Activated CD4-positive, alpha-beta T cell treated with anti-CD3 and anti-CD28 coated beads for 48 hours (primary cell): ENCODE results near the gene BBS9.
"Not testable (repeated sequence)": the region's sequence is repeated elsewhere in the genome, so short reads cannot be mapped to it uniquely, and the experiment has no call there.

Experiments used
- DNase-seq: peaks from one replicate; pipeline ENCODE4 v3.0.0-alpha.2; 2020

Gene BBS9

DNA sequence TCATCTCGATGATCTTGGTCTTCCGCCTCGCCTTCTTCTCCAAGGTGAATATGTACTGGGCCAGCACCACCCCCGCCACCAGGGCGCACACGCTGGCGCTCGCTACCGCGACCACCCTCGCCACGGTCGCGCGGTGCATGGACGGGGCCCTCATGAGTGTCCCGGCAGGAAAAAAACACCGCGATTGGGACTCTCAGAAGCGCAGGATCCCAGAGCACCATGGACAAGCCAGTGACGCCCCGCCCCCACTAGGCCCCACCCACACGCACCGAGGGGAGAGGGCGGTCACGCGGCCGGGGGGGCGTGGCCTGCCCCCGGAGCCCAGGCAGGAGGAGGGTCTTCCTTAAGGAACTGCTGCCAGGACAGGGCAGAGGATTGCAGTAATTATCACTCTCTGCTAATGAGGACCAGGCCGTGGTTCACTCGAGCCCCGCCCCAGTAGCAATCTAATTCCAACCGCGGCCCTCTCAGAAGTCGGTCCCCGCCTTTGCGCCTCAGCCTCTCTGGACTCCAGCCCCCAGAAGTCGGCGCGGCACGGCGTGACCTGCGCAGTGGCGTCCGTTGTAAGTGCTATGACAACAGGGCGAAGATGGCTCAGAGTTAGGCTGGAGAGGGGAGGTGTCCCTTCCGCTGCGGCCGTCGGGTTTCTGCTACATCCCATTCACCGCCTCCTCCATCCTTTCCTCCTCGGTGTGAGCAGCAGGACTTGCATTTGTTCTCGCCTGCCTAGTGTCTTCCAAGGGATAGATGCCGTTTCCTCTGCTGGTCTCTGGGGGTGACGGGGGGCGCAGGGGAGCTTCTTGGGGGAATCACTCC is at the start of gene BBS9:
Gene BBS9 (plus strand): TSS at position 575 of the 816 bp plus-strand sequence. CDS start 16,689 bp downstream, outside the sequence.
- DNase-seq: peak; percentile 95

DNA sequence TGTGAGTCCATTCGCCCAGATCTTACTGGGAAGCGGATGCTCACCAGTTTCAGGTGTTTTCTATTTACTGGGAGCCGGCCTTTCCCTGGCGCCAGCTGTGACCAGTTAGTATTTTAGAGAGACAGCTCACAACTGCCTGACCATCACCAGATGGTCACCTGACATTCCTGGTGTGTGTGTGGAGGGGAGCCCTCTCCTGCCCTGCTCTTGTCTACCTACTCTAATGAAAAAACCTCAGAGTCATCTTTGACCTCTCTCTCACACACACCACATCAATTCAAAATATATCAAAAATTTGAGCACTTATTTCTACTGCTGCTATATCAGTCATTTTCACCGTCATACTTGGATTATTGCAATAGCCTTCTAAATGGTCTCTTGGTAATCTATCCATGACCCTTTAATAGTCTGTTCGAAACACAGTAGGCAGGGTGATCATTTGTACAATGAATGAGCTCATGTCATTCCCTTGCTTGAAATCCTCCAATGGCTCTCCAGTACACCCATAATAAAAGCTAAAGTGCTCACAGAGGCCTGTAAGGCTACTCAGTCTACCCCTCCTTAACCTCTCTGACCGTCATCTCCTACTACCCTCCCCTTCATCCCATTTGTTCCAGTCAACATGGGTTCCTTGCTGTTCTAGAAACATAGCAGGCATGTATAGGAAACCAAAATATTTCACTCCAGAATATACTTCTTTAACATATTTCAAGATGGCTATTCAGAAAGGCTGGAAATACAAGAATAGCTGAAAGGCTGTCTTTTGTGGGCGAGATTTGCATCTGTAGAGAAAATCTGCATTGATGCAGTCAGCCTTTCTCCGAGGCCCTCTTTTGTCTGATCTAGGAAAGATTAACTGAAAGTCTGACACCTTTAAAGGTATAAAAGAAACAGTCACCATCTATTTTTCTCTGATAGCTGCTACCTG is 49.3 kb upstream of the BBS9 start:
- DNase-seq: no peak

DNA sequence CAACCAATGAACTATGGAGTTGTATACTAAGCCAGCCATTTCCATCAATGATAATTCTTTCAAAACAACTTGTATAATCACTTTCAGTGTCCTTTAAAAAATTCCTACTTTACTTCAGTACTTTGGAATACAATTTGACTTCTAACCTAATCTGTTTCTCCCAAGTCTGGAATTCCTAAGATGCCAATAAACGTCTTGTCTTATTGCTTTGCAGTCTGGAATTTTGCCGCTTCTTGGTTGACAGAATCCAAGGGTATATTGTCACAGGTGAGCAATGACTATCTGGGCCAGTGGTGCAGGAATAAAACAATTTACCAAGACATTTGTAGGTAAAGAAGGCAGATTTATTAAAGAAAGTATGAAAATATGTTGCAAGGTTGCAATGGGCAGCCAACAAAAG is 42.0 kb upstream of the BBS9 start:
- no peak for DNase-seq

DNA sequence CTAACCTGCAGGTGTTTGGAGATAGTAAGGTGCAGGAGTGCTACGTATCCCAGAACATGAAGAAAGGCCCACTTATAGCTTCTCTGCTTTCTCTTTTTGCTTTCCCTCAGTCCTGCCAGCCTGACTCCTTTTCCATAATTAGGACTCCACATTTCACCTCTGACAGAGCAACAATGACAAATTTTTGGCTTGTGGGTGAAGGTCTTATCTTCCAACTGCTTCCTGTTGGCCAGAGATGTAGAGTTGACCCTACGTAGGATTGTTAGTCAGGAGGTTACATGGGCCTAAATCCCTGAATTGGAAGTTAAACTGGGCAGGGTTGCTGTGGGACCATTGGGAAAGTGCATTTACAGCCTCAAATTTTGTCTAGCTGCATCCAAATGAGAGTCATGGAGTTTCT is 41.5 kb upstream of the BBS9 start:
- no peak for DNase-seq

DNA sequence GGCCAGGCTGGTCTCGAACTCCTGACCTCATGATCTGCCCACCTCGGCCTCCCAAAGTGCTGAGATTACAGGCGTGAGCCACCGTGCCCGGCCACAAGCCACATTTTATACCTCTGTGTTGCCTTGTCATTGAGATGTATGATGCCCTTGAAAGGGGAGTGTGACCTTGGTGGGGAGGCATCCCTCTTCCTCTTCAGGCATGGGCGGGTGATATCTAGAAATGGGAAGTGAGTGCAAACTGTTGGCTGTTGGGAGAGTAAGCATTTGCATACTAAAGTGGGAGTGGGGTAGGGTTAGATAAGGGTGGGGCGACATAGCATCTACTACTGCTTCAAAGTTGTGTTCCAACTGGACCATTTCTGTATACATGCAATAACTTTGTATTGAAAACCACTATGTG is 40.2 kb upstream of the BBS9 start:
- DNase-seq: no peak

DNA sequence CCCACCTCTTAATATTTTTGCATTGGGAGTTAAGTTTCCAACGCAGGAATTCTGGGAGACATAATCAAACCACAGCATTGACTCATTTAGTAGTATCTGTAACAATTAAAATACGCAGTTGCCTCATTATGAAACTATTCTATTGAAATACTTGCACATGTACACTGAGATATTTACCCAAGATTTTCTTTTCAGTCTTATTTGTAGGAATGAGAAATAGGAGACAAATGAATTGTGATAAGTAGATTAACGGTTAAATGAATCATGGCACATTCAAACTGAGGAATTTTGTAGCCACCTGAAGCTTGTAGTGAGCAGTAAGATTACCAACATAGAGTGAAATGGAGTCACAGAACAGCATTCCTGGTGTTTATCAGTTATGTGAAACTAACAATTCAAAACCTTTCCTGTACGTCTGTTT is 38.2 kb upstream of the BBS9 start:
- DNase-seq: no peak

DNA sequence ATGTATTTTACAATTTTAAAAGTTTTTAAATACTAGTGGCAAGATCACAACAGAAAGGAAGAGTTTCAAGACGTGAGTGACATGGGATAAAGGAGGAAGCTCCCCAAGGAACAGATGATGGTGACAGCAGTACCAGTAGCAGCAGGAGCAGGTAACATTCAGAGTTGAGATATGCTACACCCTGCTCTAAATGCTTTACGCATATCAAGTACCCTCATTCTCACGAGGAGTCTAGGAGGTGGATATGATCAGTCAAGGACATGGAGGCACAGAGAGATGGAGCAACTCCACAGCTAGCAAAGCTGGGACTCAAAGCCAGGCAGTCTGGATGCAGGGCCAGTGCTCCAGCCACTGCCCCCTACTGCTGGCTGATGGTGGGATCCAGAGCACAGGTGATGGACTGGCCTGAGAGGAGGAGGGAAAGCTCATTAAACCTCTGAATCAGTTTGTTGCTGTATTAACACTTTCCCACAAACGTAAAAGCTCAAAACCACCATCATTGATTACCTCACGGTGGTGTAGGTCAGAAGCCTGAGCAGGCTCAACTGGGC is 37.6 kb upstream of the BBS9 start:
- no peak for DNase-seq

DNA sequence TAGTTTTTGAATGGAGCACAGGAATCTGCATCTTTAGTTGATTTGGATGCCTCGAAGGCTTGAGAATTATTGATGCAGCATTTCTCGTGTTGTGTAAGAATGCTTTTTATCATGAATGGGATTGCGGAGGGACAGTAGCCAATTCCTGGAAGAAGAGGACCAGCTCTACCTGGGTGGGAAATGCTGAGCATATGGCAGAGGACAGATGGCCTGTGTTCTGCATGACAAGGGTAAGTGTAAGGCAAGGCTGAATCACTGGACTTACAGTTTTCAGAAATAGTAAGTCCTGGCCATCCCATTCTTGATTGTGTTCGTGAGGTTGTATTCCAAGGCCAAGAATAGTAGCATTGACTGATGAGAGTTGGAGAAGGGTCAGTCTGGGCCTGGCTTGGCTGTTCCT is 36.1 kb upstream of the BBS9 start:
- no peak for DNase-seq

DNA sequence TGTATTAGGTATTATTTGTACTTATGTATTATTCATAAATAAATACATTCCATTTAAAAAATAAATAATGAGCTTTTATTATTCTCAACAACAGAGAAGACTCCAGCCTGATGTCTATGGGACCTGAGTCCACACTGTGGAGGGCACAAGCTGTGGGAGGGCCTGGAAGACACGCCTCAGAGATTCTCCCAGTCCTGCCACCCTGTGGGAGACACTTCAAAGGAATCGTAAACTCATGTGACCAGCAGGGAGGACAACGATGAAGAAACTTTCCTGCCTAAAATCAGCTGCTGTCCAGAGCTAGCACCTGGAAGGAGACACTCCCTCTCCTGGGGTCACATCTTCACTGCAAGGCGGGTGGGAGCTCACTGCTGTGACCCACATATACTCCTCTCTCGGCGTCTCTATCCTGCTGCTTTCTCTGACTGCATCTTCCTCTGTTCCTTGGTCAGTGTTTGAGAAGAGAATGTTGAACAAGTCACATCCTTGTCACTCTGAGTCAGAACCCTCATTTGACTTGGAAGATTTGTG is 34.6 kb upstream of the BBS9 start:
- DNase-seq: not testable (repeated sequence)

DNA sequence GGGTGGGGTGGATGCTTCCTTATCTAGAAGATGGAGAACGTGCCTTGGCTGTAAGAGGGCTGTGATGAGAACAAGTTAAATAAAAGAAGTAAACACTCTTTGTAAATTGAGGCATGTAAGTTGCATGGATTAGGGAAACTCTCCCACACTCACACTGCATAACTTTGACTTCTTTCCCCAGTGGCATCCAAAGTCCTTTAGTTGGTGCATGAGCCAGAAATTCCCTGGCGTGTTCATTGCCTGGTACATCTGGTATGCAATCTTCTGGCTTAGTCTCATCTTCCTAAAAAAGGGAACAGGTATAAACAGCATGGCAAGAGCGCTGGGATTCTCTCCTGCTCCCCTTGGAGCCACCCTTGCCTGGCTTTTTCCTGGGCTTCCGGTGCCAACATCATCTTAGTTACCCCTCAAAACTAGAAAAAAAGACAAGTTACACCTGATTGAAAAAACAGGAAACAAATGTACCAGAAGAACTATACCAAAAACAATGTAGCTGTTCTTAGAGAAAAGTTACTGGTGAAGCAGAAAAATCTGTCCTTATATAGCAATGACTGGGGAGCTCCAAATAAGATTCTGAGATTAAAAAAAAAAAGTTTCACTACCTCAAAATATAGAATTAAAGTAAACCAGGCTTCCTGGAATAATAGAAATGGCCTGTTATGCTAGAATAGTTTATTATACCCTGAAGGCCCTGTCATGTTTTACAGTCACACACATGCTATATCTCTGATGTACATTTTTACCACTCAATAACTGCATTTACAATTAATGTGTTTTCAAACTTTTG is 30.0 kb upstream of the BBS9 start:
- DNase-seq: no peak

DNA sequence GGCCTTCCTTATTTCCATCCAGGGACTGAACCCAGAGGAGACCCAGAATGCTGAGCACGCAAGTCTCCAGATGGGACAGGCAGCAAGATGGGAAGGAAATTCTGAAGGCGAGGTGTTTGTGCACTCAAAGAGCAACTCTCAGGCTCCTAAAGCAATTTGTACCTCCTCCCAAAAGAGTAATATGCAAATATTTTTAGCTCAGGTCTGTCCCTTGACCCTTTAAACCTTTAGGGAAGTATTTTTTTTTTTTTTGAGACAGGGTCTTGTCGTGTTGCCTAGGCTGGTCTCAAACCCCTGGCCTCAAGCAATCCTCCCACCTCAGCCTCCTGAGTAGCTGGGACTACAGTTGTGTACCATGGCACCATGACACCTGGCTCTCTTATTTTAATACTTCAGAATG is 28.6 kb upstream of the BBS9 start:
- no peak for DNase-seq

DNA sequence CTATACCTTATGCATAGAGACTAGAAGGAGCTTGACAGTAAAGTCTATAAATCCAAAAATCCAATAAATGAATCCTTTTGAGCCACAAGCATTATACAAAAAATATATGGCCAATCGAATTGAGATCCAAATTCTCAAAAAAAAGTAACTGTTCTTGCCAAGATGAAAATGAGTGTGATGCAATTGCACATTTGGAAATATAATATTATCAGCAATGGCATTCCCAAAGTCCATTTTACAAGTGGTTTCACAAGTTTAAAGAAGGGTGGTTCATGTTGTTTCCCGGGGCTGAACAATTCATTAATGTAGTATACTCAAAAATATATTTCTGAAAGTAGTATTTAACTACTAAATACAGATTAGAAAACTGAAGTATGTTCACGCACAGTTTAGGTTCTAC is 27.5 kb upstream of the BBS9 start:
- no peak for DNase-seq

DNA sequence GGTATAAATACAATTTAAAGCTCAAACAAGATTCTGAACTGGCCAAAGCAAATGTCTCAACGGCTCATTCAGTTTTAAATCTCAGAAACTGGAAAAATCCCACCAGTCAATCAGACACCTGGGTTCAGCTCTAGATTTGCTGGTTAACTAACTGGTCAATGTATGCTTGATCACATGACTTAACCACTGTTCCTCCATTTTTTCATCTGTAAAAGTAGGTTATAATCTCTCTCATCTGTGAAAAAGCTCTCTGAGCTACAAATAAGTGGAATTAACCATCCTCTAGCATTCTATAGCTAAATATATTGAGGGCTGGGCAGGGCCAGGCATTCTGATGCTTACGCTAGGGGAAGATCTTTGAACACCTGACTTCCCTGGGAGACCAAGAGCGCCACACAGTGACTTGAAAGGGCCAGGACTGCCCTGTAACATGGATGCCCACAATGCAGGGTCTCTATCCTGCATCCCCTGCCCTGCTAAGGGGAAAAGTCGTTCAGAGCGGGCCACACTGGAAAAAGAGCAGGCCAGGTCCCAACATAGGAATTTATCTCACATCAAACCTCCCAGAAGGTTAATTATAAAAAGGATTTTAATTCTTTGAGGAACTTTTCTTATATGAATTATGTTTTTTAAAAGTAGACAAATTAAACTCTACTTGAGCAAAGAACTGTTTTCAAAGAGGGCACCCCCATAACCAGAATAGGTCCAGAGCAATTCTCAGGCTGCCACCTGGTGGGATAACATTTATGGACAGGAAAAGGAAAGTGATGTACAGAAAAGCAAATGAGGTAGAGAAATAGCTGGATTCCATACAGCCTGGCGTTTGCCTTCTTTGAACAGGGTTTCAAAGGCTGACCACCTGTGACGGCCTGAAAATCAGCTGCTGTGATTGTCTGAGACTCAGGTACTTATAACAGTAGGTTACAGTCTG is 22.0 kb upstream of the BBS9 start:
- DNase-seq: peak; percentile 35

DNA sequence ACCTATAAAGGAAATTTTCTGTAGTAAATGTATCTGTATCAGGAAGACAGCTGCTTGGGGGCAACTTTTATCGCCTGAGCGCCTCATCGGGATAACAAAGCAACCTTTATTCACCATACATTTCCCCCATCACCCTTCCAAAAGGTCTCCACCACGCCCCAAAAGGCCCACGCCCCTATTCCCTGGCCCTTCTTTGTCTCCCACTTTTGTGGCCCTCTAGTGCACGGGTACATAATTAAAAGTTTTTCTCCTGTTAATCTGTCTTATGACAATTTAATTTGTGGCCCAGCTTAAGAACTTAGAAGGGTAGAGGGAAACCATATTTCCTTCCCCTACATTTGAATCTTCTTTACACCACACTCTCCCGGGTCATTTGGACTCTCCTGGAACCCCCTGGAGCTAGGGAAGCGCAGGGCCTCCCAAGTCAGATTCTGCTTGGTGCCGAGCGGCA is 20.8 kb upstream of the BBS9 start:
- DNase-seq: peak; percentile 40

DNA sequence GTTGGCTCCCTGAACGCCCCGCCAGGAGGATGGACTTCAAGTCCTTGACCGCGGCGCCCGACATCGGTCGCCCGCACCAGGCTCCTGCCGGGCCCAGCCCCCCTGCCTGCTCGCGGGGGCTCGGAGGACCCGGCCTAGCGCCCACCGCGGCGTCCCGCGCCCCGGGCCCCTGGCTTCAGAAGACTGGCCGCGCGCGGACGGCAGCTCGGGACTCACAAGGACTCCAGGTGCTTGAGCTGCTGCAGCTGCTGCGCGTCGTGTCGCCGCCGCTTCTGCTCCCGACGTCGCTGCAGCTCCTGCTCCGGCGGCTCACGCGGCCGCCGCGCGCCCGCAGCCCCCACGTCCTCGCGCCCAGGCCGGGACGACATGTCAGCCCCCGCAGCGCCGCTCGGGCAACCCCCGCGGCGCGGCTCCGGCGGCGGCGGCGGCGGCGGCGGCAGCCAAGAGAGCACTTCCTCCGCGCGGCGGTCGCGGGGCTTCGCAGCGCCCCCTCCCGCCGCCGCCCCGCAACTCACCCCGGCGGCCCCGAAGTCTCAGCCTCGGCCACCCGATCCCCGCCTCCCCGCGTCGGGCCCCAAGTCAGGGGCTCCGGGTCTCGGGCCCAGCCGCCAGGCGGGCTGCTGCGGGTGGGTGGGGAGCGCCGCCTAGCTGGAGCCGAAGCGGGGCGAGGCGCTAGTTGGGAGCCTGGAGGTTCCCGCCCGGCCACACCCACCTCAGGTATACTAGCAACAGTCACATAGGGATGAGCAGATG is 20.2 kb upstream of the BBS9 start, which contains the start of gene RP9:
Gene RP9 (minus strand): TSS at position 400 of the 753 bp plus-strand sequence. CDS start 32 bp downstream, at position 368.
- DNase-seq: peak; percentile 84

DNA sequence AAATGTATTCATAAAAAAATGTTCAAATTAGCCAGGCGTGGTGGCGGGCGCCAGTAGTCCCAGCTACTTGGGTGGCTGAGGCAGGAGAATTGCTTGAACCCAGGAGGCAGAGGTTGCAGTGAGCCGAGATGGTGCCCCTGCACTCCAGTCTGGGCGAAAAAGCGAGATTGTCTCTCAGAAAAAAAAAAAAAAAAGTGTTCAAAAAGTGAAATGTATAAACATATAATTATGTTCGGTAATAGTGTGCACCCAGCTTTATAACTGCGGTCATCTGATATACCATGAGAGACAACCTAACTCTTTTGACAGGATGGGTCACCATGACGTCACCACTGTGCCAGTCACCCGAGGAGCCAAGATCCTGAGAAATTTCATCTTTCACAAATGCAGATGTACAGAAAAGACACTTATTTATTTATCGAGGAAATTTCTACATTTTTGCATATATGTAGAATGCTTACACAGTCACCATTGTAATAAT is 19.6 kb upstream of the BBS9 start:
- peak; percentile 8 for DNase-seq

DNA sequence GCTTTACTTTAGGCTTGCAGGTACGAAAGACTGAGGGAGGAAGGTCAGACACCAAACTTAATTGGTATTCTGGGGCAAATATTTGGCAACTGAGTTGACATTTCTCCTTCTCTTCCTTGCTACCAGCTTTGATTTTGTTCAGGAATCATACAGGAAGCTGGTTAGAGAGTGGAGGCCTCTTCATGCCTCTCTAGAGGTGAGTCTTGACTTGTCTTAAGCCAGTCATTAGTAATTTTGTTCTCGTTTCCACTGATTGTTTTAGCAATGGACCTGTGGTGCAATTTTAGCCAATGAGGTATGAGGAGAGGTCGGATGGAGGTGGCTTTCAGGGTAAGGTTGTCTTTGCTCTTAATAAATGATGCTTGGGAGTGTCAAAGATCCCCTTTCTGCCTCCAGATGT is 17.8 kb upstream of the BBS9 start:
- no peak for DNase-seq

DNA sequence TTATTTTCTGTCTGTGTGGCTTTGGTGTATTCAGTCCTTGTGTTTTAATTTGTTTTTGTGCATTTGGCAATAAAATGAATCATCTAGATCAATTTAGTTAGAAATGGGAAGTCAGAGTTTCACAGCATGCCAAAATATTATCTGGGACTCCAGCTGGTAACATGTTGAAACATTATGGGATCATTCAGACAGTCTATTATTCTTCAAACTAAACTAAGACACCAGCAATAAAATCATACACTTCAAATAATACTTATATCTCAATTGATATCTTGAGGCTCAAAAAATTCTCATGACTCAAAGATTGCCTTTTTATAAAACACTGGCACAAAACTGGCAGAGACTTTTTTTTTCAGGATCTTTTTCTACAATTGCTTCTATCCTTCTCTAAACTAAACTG is 14.4 kb upstream of the BBS9 start:
- DNase-seq: no peak

DNA sequence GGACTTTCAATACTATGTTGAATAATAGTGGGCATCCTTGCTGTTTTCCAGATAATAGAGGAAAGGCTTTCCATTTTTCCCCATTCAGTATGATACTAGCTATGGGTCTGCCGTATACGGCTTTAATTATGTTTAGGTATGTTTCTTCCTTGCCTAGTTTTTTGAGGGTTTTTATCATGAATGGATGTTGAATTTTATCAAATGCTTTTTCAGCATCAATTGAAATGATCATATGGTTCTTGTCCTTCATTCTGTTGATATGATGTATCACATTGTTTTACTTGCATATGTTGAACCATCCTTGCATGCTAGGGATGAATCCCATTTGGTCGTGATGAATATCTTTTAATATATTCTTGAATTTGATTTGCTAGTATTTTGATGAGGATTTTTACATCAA is 11.0 kb upstream of the BBS9 start:
- no peak for DNase-seq

DNA sequence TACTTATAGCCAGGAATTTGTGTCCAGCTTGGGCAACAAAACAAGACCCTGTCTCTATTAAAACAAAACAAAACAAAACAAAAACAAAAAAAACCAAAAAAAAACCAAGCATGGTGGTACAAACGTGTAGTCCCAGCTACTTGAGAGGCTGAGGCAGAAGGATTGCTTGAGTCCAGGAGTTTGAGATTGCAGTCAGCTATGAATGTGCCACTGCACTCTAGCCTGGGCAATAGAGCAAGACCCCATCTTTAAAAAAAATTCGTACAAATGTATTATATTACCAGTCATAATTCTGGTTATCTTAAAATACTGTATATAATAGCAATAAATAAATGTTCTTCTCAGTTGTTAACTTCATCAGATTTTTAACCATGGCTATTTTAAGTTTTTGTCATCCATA is 2.3 kb upstream of the BBS9 start:
- no peak for DNase-seq
